CD14-positive monocyte (primary cell): ENCODE results near the gene FAM13A. TPM values are rescaled to one million over a fixed set of nuclear protein-coding genes. Genes with fewer than 3 reads are reported as not detected.

Experiments
- DNase-seq, 3 donors: peaks; one replicate each; pipeline ENCODE4 v3.0.0-alpha.2; 2011 to 2022
- H2AFZ ChIP-seq: 2 replicates; pipeline ENCODE4 v1.6.0; 2012; ENCODE audit warnings: mild to moderate bottlenecking, low read depth, low read length, inconsistent platforms; ENCODE audit not compliant: insufficient read depth, poor library complexity, severe bottlenecking
- H3K27ac ChIP-seq, 2 donors: 1 replicate in 1 of 2; 2 replicates in 1 of 2; pipeline ENCODE4 v1.5.1; 2012 to 2013; ENCODE audit warnings: low read length in 2 of 2, control low read depth in 1 of 2, inconsistent platforms in 1 of 2, low read depth in 1 of 2, mild to moderate bottlenecking in 1 of 2
- H3K27me3 ChIP-seq, 2 donors: one replicate each; pipeline versions ENCODE4 v1.6.0 to v1.6.1; 2011 to 2013; ENCODE audit warnings: low read length in 2 of 2; ENCODE audit not compliant: control insufficient read depth in 2 of 2, insufficient read depth in 2 of 2
- H3K36me3 ChIP-seq, 2 donors: replicated peaks in 1 of 2; 1 replicate in 1 of 2; 2 replicates in 1 of 2; pipeline versions ENCODE4 v1.5.1 to v1.6.1; 2012 to 2013; ENCODE audit warnings: low read length in 2 of 2, control low read depth in 1 of 2, inconsistent platforms in 1 of 2, mild to moderate bottlenecking in 1 of 2; ENCODE audit not compliant: insufficient read depth in 2 of 2, control insufficient read depth in 1 of 2
- H3K4me1 ChIP-seq, 2 donors: 1 replicate in 1 of 2; 2 replicates in 1 of 2; pipeline versions ENCODE4 v1.5.1 to v1.6.1; 2012 to 2013; ENCODE audit warnings: low read length in 2 of 2, control low read depth in 1 of 2, inconsistent platforms in 1 of 2, mild to moderate bottlenecking in 1 of 2, moderate library complexity in 1 of 2; ENCODE audit not compliant: insufficient read depth in 2 of 2, control insufficient read depth in 1 of 2
- H3K4me2 ChIP-seq: replicated peaks from 2 replicates; pipeline ENCODE3; 2012; ENCODE audit warnings: low read length, moderate library complexity, mild to moderate bottlenecking; ENCODE audit not compliant: poor library complexity, severe bottlenecking; ENCODE audit errors: extremely low read depth
- H3K4me3 ChIP-seq, 3 experiments: fragments of 200-600 bp in 1 of 3; sonication (generic) in 1 of 3; replicated peaks in 1 of 3; 1 replicate in 2 of 3; 2 replicates in 1 of 3; pipeline ENCODE4 v1.5.1; 2011 to 2013; ENCODE audit warnings: low read length in 3 of 3, mild to moderate bottlenecking in 3 of 3, control low read depth in 2 of 3, low read depth in 2 of 3, inconsistent platforms in 1 of 3, moderate library complexity in 1 of 3
- H3K79me2 ChIP-seq: 2 replicates; pipeline ENCODE4 v1.6.0; 2012; ENCODE audit warnings: mild to moderate bottlenecking, control low read depth, inconsistent platforms, low read length, moderate library complexity; ENCODE audit not compliant: insufficient read depth
- H3K9ac ChIP-seq: 2 replicates; pipeline ENCODE4 v1.6.0; 2017; ENCODE audit warnings: low read length, mild to moderate bottlenecking; ENCODE audit not compliant: insufficient read depth, poor library complexity, severe bottlenecking
- H3K9me3 ChIP-seq, 2 donors: replicated peaks in 1 of 2; 1 replicate in 1 of 2; 2 replicates in 1 of 2; pipeline versions ENCODE4 v1.5.1 to v1.6.1; 2012 to 2013; ENCODE audit warnings: low read length in 2 of 2, control low read depth in 1 of 2; ENCODE audit not compliant: control insufficient read depth in 1 of 2, insufficient read depth in 1 of 2
- H4K20me1 ChIP-seq: 2 replicates; pipeline ENCODE4 v1.6.0; 2012; ENCODE audit warnings: mild to moderate bottlenecking, low read length, control low read depth, moderate library complexity; ENCODE audit not compliant: insufficient read depth
- H3K27ac Mint-ChIP-seq, 7 donors: one replicate each; pipeline ENCODE4 v1.8.0; 2020; ENCODE audit warnings: mild to moderate bottlenecking in 7 of 7, mixed read lengths in 7 of 7, moderate library complexity in 6 of 7, inconsistent platforms in 2 of 7
- H3K27me3 Mint-ChIP-seq, 3 donors: one replicate each; pipeline ENCODE4 v1.8.0; 2021 to 2022; ENCODE audit warnings: low read depth in 3 of 3, mild to moderate bottlenecking in 3 of 3, mixed read lengths in 3 of 3, moderate library complexity in 3 of 3, inconsistent platforms in 1 of 3
- H3K36me3 Mint-ChIP-seq, 2 donors: one replicate each; pipeline ENCODE4 v1.8.0; 2020; ENCODE audit warnings: mixed read lengths in 2 of 2, inconsistent platforms in 1 of 2, mild to moderate bottlenecking in 1 of 2
- H3K4me1 Mint-ChIP-seq: one replicate; pipeline ENCODE4 v1.8.0; 2020; ENCODE audit warnings: mild to moderate bottlenecking, mixed read lengths
- H3K4me3 Mint-ChIP-seq, 2 donors: one replicate each; pipeline ENCODE4 v1.8.0; 2020; ENCODE audit warnings: mild to moderate bottlenecking in 2 of 2, mixed read lengths in 2 of 2, moderate library complexity in 1 of 2
- H3K9me3 Mint-ChIP-seq, 7 donors: one replicate each; pipeline ENCODE4 v1.8.0; 2020 to 2022; ENCODE audit warnings: mixed read lengths in 7 of 7, mild to moderate bottlenecking in 6 of 7, moderate library complexity in 6 of 7, inconsistent platforms in 2 of 7
- CTCF ChIP-seq: fragments of 200-600 bp; IDR thresholded peaks from one replicate; pipeline ENCODE4 v1.8.0; 2022; ENCODE audit warnings: antibody characterized with exemption, mild to moderate bottlenecking
- WGBS: methylation state at CpG from one replicate; pipeline ENCODE4 v1.1.5; 2013; ENCODE audit warnings: missing lambda C conversion rate; ENCODE audit not compliant: insufficient coverage; 5-methylcytosine and 5-hydroxymethylcytosine counted together
- intact Hi-C, 2 donors: fragments of 100-400 bp; cut with micrococcal nuclease; formaldehyde crosslinking; loops; one replicate each; pipeline versions ENCODE4 v1.15.0 to v1.15.1; 2023
- polyA plus RNA-seq, 3 donors: library from polyadenylated mRNA; depleted of rRNA in 1 of 3; unstranded in 2 of 3; stranded (reverse) in 1 of 3; fragments of 300-500 nt in 2 of 3; fragments of >200 nt in 1 of 3; fragmentation: Illumina TruSeq in 2 of 3; gene quantifications; 1 replicate in 2 of 3; 2 replicates in 1 of 3; pipeline ENCODE4 v1.2.3, GENCODE V29; 2012 to 2021

The FAM13A gene
- polyA plus RNA-seq, 3 donors = 5.3 to 20.0 (median 6.5) TPM

- Histone ChIP-seq H3K9me3 (no peaks in the 10 kb centered on the region), H3K4me2 (no peak overlapping the region), H2AFZ (no peak overlapping the region), H3K36me3 (no peaks in the 10 kb centered on the region), H3K79me2 (no peaks in the 10 kb centered on the region), H3K27me3 (no peaks in the 10 kb centered on the region), H3K4me3 (no peak overlapping the region), H4K20me1 (no peaks in the 10 kb centered on the region), H3K9ac (no peak overlapping the region), H3K4me1 (no peaks in the 10 kb centered on the region), H3K27ac (no peak overlapping the region)
- H3K4me1 Mint-ChIP-seq = peaks cover 5% of the 10 kb centered on the region
- no peak overlapping the region for H3K4me3 Mint-ChIP-seq
- peaks cover 0 to 1% (median 0%) of the 10 kb centered on the region in 7 donors for H3K9me3 Mint-ChIP-seq
- DNase-seq = no peak
- TF ChIP-seq CTCF = no peak
- intact Hi-C loops = loop anchor here in 1 of 2 donors (10.0 kb wide), 1 partner anchor 482 kb away; no protein-coding TSS in a partner anchor
- no CpG with 5 or more reads among the region's 3 CpGs for WGBS
- peak overlapping the region in 1 of 7 donors; percentile 57 for H3K27ac Mint-ChIP-seq
- H3K36me3 Mint-ChIP-seq = no peaks in the 10 kb centered on the region
- no peaks in the 10 kb centered on the region for H3K27me3 Mint-ChIP-seq
Measured at GRCh38 chr4:89026542-89026941, 30.4 kb downstream of the FAM13A start.

- no CpG with 5 or more reads among the region's 4 CpGs for WGBS
- H3K9me3 Mint-ChIP-seq = peaks cover 0 to 1% (median 0%) of the 10 kb centered on the region in 7 donors
Measured at GRCh38 chr4:89024051-89024675, 32.8 kb downstream of the FAM13A start.

More at GRCh38 chr4:89024051-89024675, 32.8 kb downstream of the FAM13A start:
- Histone ChIP-seq H3K4me2 (no peak overlapping the region), H4K20me1 (no peaks in the 10 kb centered on the region), H3K36me3 (no peaks in the 10 kb centered on the region), H3K27me3 (no peaks in the 10 kb centered on the region), H3K27ac (no peak overlapping the region), H3K79me2 (no peaks in the 10 kb centered on the region), H3K4me1 (no peaks in the 10 kb centered on the region), H3K9me3 (no peaks in the 10 kb centered on the region), H2AFZ (no peak overlapping the region), H3K4me3 (no peak overlapping the region), H3K9ac (no peak overlapping the region)
- Mint-ChIP-seq H3K36me3 (no peaks in the 10 kb centered on the region), H3K4me1 (peaks cover 5% of the 10 kb centered on the region), H3K27me3 (no peaks in the 10 kb centered on the region), H3K27ac (no peak overlapping the region), H3K4me3 (no peak overlapping the region)
- intact Hi-C loops = loop anchor here (5.0 to 10.0 kb wide), 2 partner anchors 207 to 479 kb away; no protein-coding TSS in a partner anchor
- peak; percentile 87 for TF ChIP-seq CTCF
- peak; percentile 67 to 87 (median 77) for DNase-seq
